Mesendoderm (in vitro differentiated cells): ENCODE measurements around the gene GORASP1.

Experiments
- DNase-seq: peaks from one replicate; pipeline ENCODE4 v3.0.0; 2013
- H2AK5ac ChIP-seq: 2 replicates; pipeline ENCODE4 v1.6.1; 2013; ENCODE audit warnings: low read length, inconsistent platforms
- H2BK120ac ChIP-seq: 2 replicates; pipeline ENCODE4 v1.6.1; 2013; ENCODE audit warnings: low read depth, mild to moderate bottlenecking, low read length, moderate library complexity, mixed read lengths
- H2BK15ac ChIP-seq: replicated peaks from 2 replicates; pipeline ENCODE4 v1.6.1; 2013; ENCODE audit warnings: low read depth, mild to moderate bottlenecking, moderate library complexity
- H2BK5ac ChIP-seq: 2 replicates; pipeline ENCODE4 v1.6.1; 2013; ENCODE audit warnings: low read length, inconsistent platforms
- H3K18ac ChIP-seq: 2 replicates; pipeline ENCODE4 v1.6.1; 2013; ENCODE audit warnings: mild to moderate bottlenecking, low read length, mixed read lengths
- H3K23ac ChIP-seq: one replicate; pipeline ENCODE4 v1.6.1; 2013; ENCODE audit warnings: low read length
- H3K27ac ChIP-seq: 2 replicates; pipeline ENCODE4 v1.5.1; 2013; ENCODE audit warnings: low read depth, mild to moderate bottlenecking, inconsistent platforms, low read length, moderate library complexity
- H3K27me3 ChIP-seq: 2 replicates; pipeline ENCODE4 v1.6.1; 2013; ENCODE audit warnings: low read length, control low read depth, mild to moderate bottlenecking, inconsistent platforms; ENCODE audit not compliant: insufficient read depth, poor library complexity
- H3K36me3 ChIP-seq: 2 replicates; pipeline ENCODE4 v1.6.1; 2013; ENCODE audit warnings: low read length, inconsistent platforms; ENCODE audit not compliant: control insufficient read depth, insufficient read depth
- H3K4ac ChIP-seq: one replicate; pipeline ENCODE4 v1.6.1; 2013; ENCODE audit warnings: low read depth, mild to moderate bottlenecking, low read length, moderate library complexity
- H3K4me1 ChIP-seq: 2 replicates; pipeline ENCODE4 v1.6.1; 2013; ENCODE audit warnings: low read depth, low read length, inconsistent platforms; ENCODE audit not compliant: control insufficient read depth
- H3K4me2 ChIP-seq: 2 replicates; pipeline ENCODE4 v1.6.1; 2013; ENCODE audit warnings: low read length
- H3K4me3 ChIP-seq: 2 replicates; pipeline ENCODE4 v1.5.1; 2013; ENCODE audit warnings: mild to moderate bottlenecking, low read length
- H3K56ac ChIP-seq: one replicate; pipeline ENCODE4 v1.6.1; 2013; ENCODE audit warnings: low read length
- H3K79me1 ChIP-seq: 2 replicates; pipeline ENCODE4 v1.6.1; 2013; ENCODE audit warnings: low read length, inconsistent platforms
- H3K79me2 ChIP-seq: 2 replicates; pipeline ENCODE4 v1.6.1; 2013; ENCODE audit warnings: mild to moderate bottlenecking, low read length; ENCODE audit not compliant: control insufficient read depth, insufficient read depth
- H3K9ac ChIP-seq: 2 replicates; pipeline ENCODE4 v1.6.1; 2013; ENCODE audit warnings: low read length, inconsistent platforms
- H4K5ac ChIP-seq: one replicate; pipeline ENCODE4 v1.6.1; 2013; ENCODE audit warnings: low read length
- H4K8ac ChIP-seq: one replicate; pipeline ENCODE4 v1.6.1; 2013; ENCODE audit warnings: low read depth, mild to moderate bottlenecking, control low read depth, low read length, moderate library complexity
- WGBS: extraction: QIAGEN DNeasy Blood & Tissue Kit; methylation state at CpG from one replicate; pipeline ENCODE4 v1.1.7; 2013; ENCODE audit warnings: low lambda C conversion rate, missing lambda C conversion rate; ENCODE audit not compliant: insufficient coverage; ENCODE audit errors: extremely low coverage; 5-methylcytosine and 5-hydroxymethylcytosine counted together

The GORASP1 gene

DNA sequence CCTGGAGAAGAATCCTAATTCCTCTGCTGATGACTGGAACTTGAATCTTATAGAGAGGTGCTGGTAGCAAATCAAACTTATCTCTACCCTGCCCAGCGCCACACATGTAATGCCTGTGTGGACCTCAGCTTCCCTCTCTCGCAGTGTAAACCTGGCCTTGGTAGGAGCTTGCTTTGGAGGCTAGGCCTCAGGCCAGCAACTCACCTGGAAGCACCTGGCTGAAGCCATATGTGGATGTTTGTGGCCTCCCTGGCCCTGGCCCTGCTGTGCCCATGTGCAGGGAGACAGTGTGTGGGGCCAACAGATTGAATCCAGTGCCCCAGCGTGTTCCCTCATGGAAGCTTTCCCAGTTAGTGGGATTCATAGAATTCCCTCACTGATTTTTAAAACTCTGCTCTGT lies 8.4 kb upstream of the GORASP1 start:
- WGBS: no CpG with 5 or more reads among the region's 3 CpGs
- no peak overlapping the region for H4K8ac ChIP-seq
- no peak overlapping the region for H4K5ac ChIP-seq
- no peak overlapping the region for H3K4me2 ChIP-seq
- no peaks in the 10 kb centered on the region for H3K27me3 ChIP-seq
- H3K4ac ChIP-seq: no peak overlapping the region
- no peak overlapping the region for H2BK15ac ChIP-seq
- H3K23ac ChIP-seq: no peak overlapping the region
- H2AK5ac ChIP-seq: no peak overlapping the region
- no peak overlapping the region for H2BK5ac ChIP-seq
- H3K79me2 ChIP-seq: no peaks in the 10 kb centered on the region
- no peak for DNase-seq
- no peaks in the 10 kb centered on the region for H3K79me1 ChIP-seq
- H2BK120ac ChIP-seq: no peak overlapping the region
- H3K4me3 ChIP-seq: no peak overlapping the region
- H3K18ac ChIP-seq: no peak overlapping the region
- H3K4me1 ChIP-seq: no peaks in the 10 kb centered on the region
- no peak overlapping the region for H3K56ac ChIP-seq
- no peak overlapping the region for H3K27ac ChIP-seq
- H3K9ac ChIP-seq: no peak overlapping the region
- H3K36me3 ChIP-seq: no peaks in the 10 kb centered on the region

- no peak for DNase-seq
- H3K79me2 ChIP-seq: no peaks in the 10 kb centered on the region
- H2AK5ac ChIP-seq: no peak overlapping the region
- H4K5ac ChIP-seq: no peak overlapping the region
- no peak overlapping the region for H3K18ac ChIP-seq
- no peak overlapping the region for H2BK120ac ChIP-seq
- H3K4me3 ChIP-seq: no peak overlapping the region
- no peak overlapping the region for H3K4ac ChIP-seq
- no peak overlapping the region for H3K9ac ChIP-seq
- H3K27ac ChIP-seq: no peak overlapping the region
- no peak overlapping the region for H2BK15ac ChIP-seq
- H2BK5ac ChIP-seq: no peak overlapping the region
- H3K36me3 ChIP-seq: no peaks in the 10 kb centered on the region
- H3K4me1 ChIP-seq: no peaks in the 10 kb centered on the region
- no peak overlapping the region for H3K56ac ChIP-seq
- no peak overlapping the region for H3K23ac ChIP-seq
- no CpG with 5 or more reads among the region's 5 CpGs for WGBS
- no peak overlapping the region for H4K8ac ChIP-seq
- H3K79me1 ChIP-seq: no peaks in the 10 kb centered on the region
- no peaks in the 10 kb centered on the region for H3K27me3 ChIP-seq
- no peak overlapping the region for H3K4me2 ChIP-seq
Measured at GRCh38 chr3:39114456-39114855, 7.0 kb upstream of the GORASP1 start.

DNA sequence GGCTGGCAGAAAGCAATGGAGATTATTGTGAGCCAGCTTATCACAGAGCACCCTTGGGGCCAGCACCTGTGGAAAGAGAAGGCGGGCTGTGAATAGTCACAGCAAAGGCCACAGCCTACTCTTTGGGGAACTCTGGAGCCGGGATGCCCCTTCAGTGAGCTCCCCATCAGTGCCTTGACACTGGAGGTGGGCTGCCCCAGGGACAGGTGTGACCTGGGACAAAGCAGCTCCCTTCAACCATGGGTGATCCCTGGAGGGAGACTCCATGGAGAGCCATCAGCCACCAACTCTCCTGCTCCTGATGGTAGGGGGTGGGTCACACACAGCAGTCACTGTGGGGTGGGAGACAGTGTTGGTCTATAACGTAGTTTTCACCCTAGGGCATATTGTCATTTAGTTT lies 5.9 kb upstream of the GORASP1 start:
- Histone ChIP-seq H3K27me3 (no peaks in the 10 kb centered on the region), H3K79me2 (no peaks in the 10 kb centered on the region), H3K36me3 (no peaks in the 10 kb centered on the region), H3K4ac (no peak overlapping the region), H4K5ac (no peak overlapping the region), H3K79me1 (no peaks in the 10 kb centered on the region), H2BK120ac (no peak overlapping the region), H3K18ac (no peak overlapping the region), H2BK5ac (no peak overlapping the region), H3K23ac (no peak overlapping the region), H3K4me1 (no peaks in the 10 kb centered on the region), H3K9ac (no peak overlapping the region), H2AK5ac (no peak overlapping the region), H3K4me3 (no peak overlapping the region), H3K4me2 (no peak overlapping the region), H2BK15ac (no peak overlapping the region), H3K56ac (no peak overlapping the region), H3K27ac (no peak overlapping the region), H4K8ac (no peak overlapping the region)
- no CpG with 5 or more reads among the region's 3 CpGs for WGBS
- DNase-seq: no peak

GRCh38 chr3:39112535-39112934 lies 5.1 kb upstream of the GORASP1 start:
- no CpG with 5 or more reads among the region's 2 CpGs for WGBS
- no peaks in the 10 kb centered on the region for H3K36me3 ChIP-seq

DNA sequence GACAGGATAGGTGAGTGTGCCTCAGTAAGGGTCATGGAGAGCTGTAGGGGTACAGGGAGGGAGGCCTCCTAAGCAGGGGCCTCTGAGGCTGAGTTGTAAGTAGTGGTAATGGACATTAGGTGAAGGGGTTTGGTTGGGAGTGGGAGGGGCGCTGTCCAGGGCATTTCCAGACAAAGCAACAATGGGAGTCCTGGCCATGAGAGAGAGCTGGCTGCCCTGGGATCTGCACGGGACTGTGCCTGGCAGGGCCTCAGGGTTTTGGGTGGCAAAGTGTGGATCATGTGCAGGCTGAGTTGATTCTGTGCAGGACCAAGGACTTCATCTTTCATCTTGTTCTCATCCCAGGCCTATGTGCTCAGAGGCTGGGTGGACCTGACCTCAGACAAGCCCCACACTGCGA lies 4.7 kb upstream of the GORASP1 start:
- no peak overlapping the region for H2BK15ac ChIP-seq
- H3K9ac ChIP-seq: no peak overlapping the region
- no peak overlapping the region for H2BK5ac ChIP-seq
- no peak overlapping the region for H3K23ac ChIP-seq
- no peak overlapping the region for H3K4me3 ChIP-seq
- no peak for DNase-seq
- H2BK120ac ChIP-seq: no peak overlapping the region
- H2AK5ac ChIP-seq: no peak overlapping the region
- no peaks in the 10 kb centered on the region for H3K27me3 ChIP-seq
- no peaks in the 10 kb centered on the region for H3K79me1 ChIP-seq
- H3K4me1 ChIP-seq: no peaks in the 10 kb centered on the region
- no peak overlapping the region for H4K8ac ChIP-seq
- no peak overlapping the region for H3K4me2 ChIP-seq
- H3K4ac ChIP-seq: no peak overlapping the region
- H3K79me2 ChIP-seq: no peaks in the 10 kb centered on the region
- H3K18ac ChIP-seq: no peak overlapping the region
- H3K27ac ChIP-seq: no peak overlapping the region
- H4K5ac ChIP-seq: no peak overlapping the region
- no CpG with 5 or more reads among the region's 3 CpGs for WGBS
- no peaks in the 10 kb centered on the region for H3K36me3 ChIP-seq
- no peak overlapping the region for H3K56ac ChIP-seq

More at GRCh38 chr3:39112535-39112934, 5.1 kb upstream of the GORASP1 start:
- Histone ChIP-seq H4K8ac (no peak overlapping the region), H3K27ac (no peak overlapping the region), H3K23ac (no peak overlapping the region), H2BK15ac (no peak overlapping the region), H2BK120ac (no peak overlapping the region), H2AK5ac (no peak overlapping the region), H3K79me2 (no peaks in the 10 kb centered on the region), H3K79me1 (no peaks in the 10 kb centered on the region), H3K56ac (no peak overlapping the region), H3K9ac (no peak overlapping the region), H3K4me2 (no peak overlapping the region), H4K5ac (no peak overlapping the region), H2BK5ac (no peak overlapping the region), H3K4me3 (no peak overlapping the region), H3K4me1 (no peaks in the 10 kb centered on the region), H3K4ac (no peak overlapping the region), H3K18ac (no peak overlapping the region), H3K27me3 (no peaks in the 10 kb centered on the region)
- no peak for DNase-seq

- H4K5ac ChIP-seq: no peak overlapping the region
- H3K4me1 ChIP-seq: no peaks in the 10 kb centered on the region
- H3K56ac ChIP-seq: no peak overlapping the region
- no peak overlapping the region for H2BK15ac ChIP-seq
- H3K79me1 ChIP-seq: peaks cover 7% of the 10 kb centered on the region
- DNase-seq: peak; percentile 66
- H4K8ac ChIP-seq: no peak overlapping the region
- H3K27ac ChIP-seq: no peak overlapping the region
- no peak overlapping the region for H3K9ac ChIP-seq
- no peaks in the 10 kb centered on the region for H3K36me3 ChIP-seq
- no peak overlapping the region for H2BK5ac ChIP-seq
- no peak overlapping the region for H3K18ac ChIP-seq
- H2AK5ac ChIP-seq: no peak overlapping the region
- H3K23ac ChIP-seq: no peak overlapping the region
- H3K79me2 ChIP-seq: peaks cover 2% of the 10 kb centered on the region
- no CpG with 5 or more reads among the region's 2 CpGs for WGBS
- no peaks in the 10 kb centered on the region for H3K27me3 ChIP-seq
- H3K4me3 ChIP-seq: no peak overlapping the region
- H3K4ac ChIP-seq: no peak overlapping the region
- no peak overlapping the region for H3K4me2 ChIP-seq
- no peak overlapping the region for H2BK120ac ChIP-seq
Measured at GRCh38 chr3:39110041-39110639, 2.7 kb upstream of the GORASP1 start.
